IMR-90 (cell line): ENCODE results near the gene CKB. TPM values are rescaled to one million over a fixed set of nuclear protein-coding genes. Genes with fewer than 3 reads are reported as not detected.

Source experiments
- ATAC-seq: fragments of 200-7000 bp; cut with Tn5 transposase; 2 replicates; pipeline ENCODE4 v1.9.1; 2020; ENCODE audit warnings: low read depth, mild to moderate bottlenecking, moderate library complexity
- BruUV-seq: library from RNA; stranded (reverse); fragments of 400-500 nt; replicated peaks from 2 replicates; lab custom pipeline; 2021; lab: Mats Ljungman, UMichigan
- CTCF ChIA-PET: fragments of 300-600 bp; formaldehyde crosslinking; extraction: SDS; loops from one replicate; lab custom pipeline; 2021; ENCODE audit warnings: antibody characterized with exemption; lab: Yijun Ruan, JAX
- POLR2A ChIA-PET: fragments of 300-600 bp; sonication (Branson Sonifier 250); formaldehyde crosslinking; loops from one replicate; lab custom pipeline; 2022; ENCODE audit warnings: antibody characterized with exemption; ENCODE audit not compliant: unreplicated experiment; lab: Charles Lee
- DNase-seq: peaks from one replicate; pipeline ENCODE4 v3.0.0; 2013
- H2AFZ ChIP-seq: replicated peaks from 2 replicates; pipeline ENCODE3; 2013; ENCODE audit warnings: low read length, mild to moderate bottlenecking; ENCODE audit not compliant: poor library complexity
- H2AK5ac ChIP-seq: 2 replicates; pipeline ENCODE4 v1.6.1; 2013; ENCODE audit warnings: low read depth, low read length, inconsistent platforms
- H2AK9ac ChIP-seq: replicated peaks from 2 replicates; pipeline ENCODE3; 2013; ENCODE audit warnings: mild to moderate bottlenecking, low read depth, low read length, moderate library complexity; ENCODE audit not compliant: poor library complexity
- H2BK120ac ChIP-seq: 2 replicates; pipeline ENCODE4 v1.6.1; 2013; ENCODE audit warnings: low read depth, low read length, inconsistent platforms
- H2BK15ac ChIP-seq: 3 replicates; pipeline ENCODE4 v1.6.1; 2013; ENCODE audit warnings: low read depth, low read length, inconsistent platforms
- H2BK20ac ChIP-seq: 2 replicates; pipeline ENCODE4 v1.6.1; 2013; ENCODE audit warnings: low read depth, mild to moderate bottlenecking, inconsistent platforms, low read length, moderate library complexity
- H2BK5ac ChIP-seq: 2 replicates; pipeline ENCODE4 v1.6.1; 2013; ENCODE audit warnings: mild to moderate bottlenecking, low read depth, low read length, inconsistent platforms; ENCODE audit not compliant: poor library complexity, severe bottlenecking
- H3K14ac ChIP-seq: replicated peaks from 2 replicates; pipeline ENCODE4 v1.6.1; 2013; ENCODE audit warnings: low read depth, low read length, inconsistent platforms
- H3K18ac ChIP-seq: 2 replicates; pipeline ENCODE4 v1.6.1; 2013; ENCODE audit warnings: low read depth, low read length, control low read depth
- H3K23ac ChIP-seq: 2 replicates; pipeline ENCODE4 v1.6.1; 2013; ENCODE audit warnings: low read depth, low read length, inconsistent platforms
- H3K27ac ChIP-seq: 2 replicates; pipeline ENCODE4 v1.5.1; 2013; ENCODE audit warnings: mild to moderate bottlenecking, control low read depth, low read length; ENCODE audit not compliant: insufficient read depth
- H3K27me3 ChIP-seq: 2 replicates; pipeline ENCODE4 v1.6.1; 2013; ENCODE audit warnings: low read length; ENCODE audit not compliant: control insufficient read depth, insufficient read depth
- H3K36me3 ChIP-seq: 2 replicates; pipeline ENCODE4 v1.6.1; 2013; ENCODE audit warnings: low read length, mixed read lengths; ENCODE audit not compliant: control insufficient read depth, insufficient read depth
- H3K4ac ChIP-seq: 2 replicates; pipeline ENCODE4 v1.6.1; 2013; ENCODE audit warnings: low read depth, low read length, inconsistent platforms
- H3K4me1 ChIP-seq: 2 replicates; pipeline ENCODE4 v1.6.1; 2013; ENCODE audit warnings: low read length, mixed read lengths; ENCODE audit not compliant: control insufficient read depth, insufficient read depth
- H3K4me2 ChIP-seq: 2 replicates; pipeline ENCODE4 v1.6.1; 2013; ENCODE audit warnings: low read depth, mild to moderate bottlenecking, control low read depth, low read length, moderate library complexity
- H3K4me3 ChIP-seq: 2 replicates; pipeline ENCODE4 v1.5.1; 2013; ENCODE audit warnings: low read depth, mild to moderate bottlenecking, control low read depth, low read length, moderate library complexity; ENCODE audit not compliant: insufficient read depth
- H3K56ac ChIP-seq: 2 replicates; pipeline ENCODE4 v1.6.1; 2013; ENCODE audit warnings: low read length, inconsistent platforms; ENCODE audit not compliant: insufficient read depth; ENCODE audit errors: extremely low read depth
- H3K79me1 ChIP-seq, 2 experiments: 2 replicates each; pipeline ENCODE4 v1.6.1; 2013; ENCODE audit warnings: low read length in 2 of 2, inconsistent platforms in 1 of 2, low read depth in 1 of 2
- H3K9ac ChIP-seq: 2 replicates; pipeline ENCODE4 v1.6.1; 2013; ENCODE audit warnings: low read depth, low read length, control low read depth
- H3K9me1 ChIP-seq: 2 replicates; pipeline ENCODE4 v1.6.1; 2013; ENCODE audit warnings: low read length, inconsistent platforms; ENCODE audit not compliant: insufficient read depth
- H3K9me3 ChIP-seq: 2 replicates; pipeline ENCODE4 v1.6.1; 2013; ENCODE audit warnings: low read length; ENCODE audit not compliant: control insufficient read depth, insufficient read depth
- H4K20me1 ChIP-seq: 2 replicates; pipeline ENCODE4 v1.6.1; 2013; ENCODE audit warnings: low read length, inconsistent platforms; ENCODE audit not compliant: insufficient read depth
- H4K5ac ChIP-seq: 2 replicates; pipeline ENCODE4 v1.6.1; 2013; ENCODE audit warnings: mild to moderate bottlenecking, low read depth, low read length, control low read depth
- H4K8ac ChIP-seq, 2 experiments: 2 replicates each; pipeline ENCODE4 v1.6.1; 2013; ENCODE audit warnings: low read depth in 2 of 2, low read length in 2 of 2, control low read depth in 1 of 2, inconsistent platforms in 1 of 2
- H4K91ac ChIP-seq: 2 replicates; pipeline ENCODE4 v1.6.1; 2013; ENCODE audit warnings: low read depth, low read length, inconsistent platforms; ENCODE audit not compliant: insufficient read depth
- CTCF ChIP-seq: conservative IDR thresholded peaks from 2 replicates; pipeline ENCODE4 v1.5.1; 2012; ENCODE audit warnings: mild to moderate bottlenecking, low read depth, low read length, improper control_type of control experiment
- WGBS, 2 experiments: methylation state at CpG; one replicate each; pipeline versions ENCODE4 v1.1.5 to v1.1.7; 2013; ENCODE audit warnings: missing lambda C conversion rate in 2 of 2; ENCODE audit not compliant: insufficient read length in 1 of 2; ENCODE audit errors: extremely low coverage in 2 of 2; 5-methylcytosine and 5-hydroxymethylcytosine counted together
- dilution Hi-C: fragments of 300-500 bp; cut with HindIII; formaldehyde crosslinking; loops from one replicate; pipeline ENCODE4 v1.14.3; 2018; ENCODE audit warnings: low sequenced_read_pairs; ENCODE audit not compliant: unreplicated experiment
- in situ Hi-C: fragments of 300-500 bp; cut with MboI; formaldehyde crosslinking; loops from 3 replicates; pipeline ENCODE4 v1.14.3; 2019; ENCODE audit warnings: low sequenced_read_pairs, inconsistent platforms, mixed read lengths
- intact Hi-C: fragments of 100-400 bp; cut with micrococcal nuclease; formaldehyde crosslinking; loops from 2 replicates; pipeline ENCODE4 v1.10.0; 2022
- polyA plus RNA-seq, 3 experiments: library from polyadenylated mRNA; depleted of rRNA; stranded (reverse); fragments of >200 nt; gene quantifications; 2 replicates each; pipeline ENCODE4 v1.2.3, GENCODE V29; 2012; ENCODE audit warnings: low replicate concordance in 1 of 3
- total RNA-seq: library from RNA; depleted of rRNA; stranded (reverse); fragments of >200 nt; gene quantifications from 2 replicates; pipeline ENCODE4 v1.2.3, GENCODE V29; 2012

Gene CKB
- total and polyA plus RNA-seq, 2 of the 4 experiments (the other 2 are of a cell fraction), result 17.7 to 82.6 TPM

- Histone ChIP-seq H3K4ac (peak overlapping the region; percentile 73), H3K4me3 (peak overlapping the region; percentile 77), H4K5ac (no peak overlapping the region), H4K91ac (peak overlapping the region; percentile 34), H4K8ac (peak overlapping the region; percentile 71 to 83; a peak in 3 of 4 replicates), H2AFZ (peak overlapping the region; percentile 95), H3K27me3 (no peaks in the 10 kb centered on the region), H3K23ac (peak overlapping the region; percentile 22; the same call in 1 of the 2 replicates), H3K4me1 (peaks cover 11% of the 10 kb centered on the region), H3K14ac (no peak overlapping the region), H2BK15ac (peak overlapping the region; percentile 33; the same call in 1 of the 3 replicates), H2BK120ac (no peak overlapping the region), H3K9me3 (no peaks in the 10 kb centered on the region), H2AK5ac (peak overlapping the region; percentile 93), H2AK9ac (peak overlapping the region; percentile 87), H3K9me1 (peaks cover 13% of the 10 kb centered on the region), H3K79me1 (peaks cover 0 to 44% of the 10 kb centered on the region in 2 experiments; a peak in 3 of 4 replicates), H3K56ac (0 out of 2 replicates have a peak overlapping the region, but pooled peaks have one; percentile 28), H3K18ac (no peak overlapping the region), H2BK20ac (no peak overlapping the region), H3K9ac (peak overlapping the region; percentile 72), H3K27ac (peak overlapping the region; percentile 61), H4K20me1 (peaks cover 26% of the 10 kb centered on the region), H3K36me3 (peaks cover 6% of the 10 kb centered on the region; the same call in 1 of the 2 replicates), H2BK5ac (peak overlapping the region; percentile 20), H3K4me2 (peak overlapping the region; percentile 74)
- 71% methylated on average over 25 of the region's 42 CpGs; no CpG with 5 or more reads in 1 of the 2 experiments for WGBS, 2 experiments
- POLR2A ChIA-PET, result interaction anchor here (0.6 kb wide), 1 partner anchor 20 kb away, joined by 4 read pairs; no protein-coding TSS in a partner anchor
- ATAC-seq (peak; percentile 36; the same call in 1 of the 2 replicates), DNase-seq (no peak)
- TF ChIP-seq CTCF, result no peak
- CTCF ChIA-PET, result interaction anchor here (1.3 kb wide), 1 partner anchor 11 kb away, joined by 5 read pairs; no protein-coding TSS in a partner anchor
- dilution Hi-C loops (no loop called here), in situ Hi-C loops (no loop called here), intact Hi-C loops (no loop called here)
- no TSS peak for BruUV-seq
Observed at GRCh38 chr14:103529383-103530365, 7.0 kb upstream of the CKB start.
